WTC11 (cell line): Measurements from ENCODE around the gene TMEM92. TPM values are rescaled to one million over a fixed set of nuclear protein-coding genes. Genes with fewer than 3 reads are reported as not detected.

Source experiments
- ATAC-seq: fragments of 200-7000 bp; cut with Tn5 transposase; 2 replicates; pipeline ENCODE4 v1.10.0; 2021; ENCODE audit warnings: mild to moderate bottlenecking, moderate library complexity
- CTCF ChIA-PET: fragments of 300-600 bp; sonication (Branson Sonifier 250); formaldehyde crosslinking; loops from one replicate; lab custom pipeline; 2021; ENCODE audit warnings: antibody characterized with exemption; lab: Charles Lee
- POLR2A ChIA-PET: fragments of 350-600 bp; sonication (Branson Sonifier 250); formaldehyde crosslinking; loops from one replicate; lab custom pipeline; 2021; ENCODE audit warnings: antibody characterized with exemption; lab: Charles Lee
- DNase-seq: peaks from one replicate; pipeline ENCODE4 v3.0.0; 2021; ENCODE audit warnings: low spot score
- H3K27ac Mint-ChIP-seq: 2 replicates; pipeline ENCODE4 v1.8.0; 2021; ENCODE audit warnings: mixed read lengths
- H3K27me3 Mint-ChIP-seq: 2 replicates; pipeline ENCODE4 v1.8.0; 2021; ENCODE audit warnings: low read depth, mild to moderate bottlenecking, moderate library complexity, mixed read lengths
- H3K36me3 Mint-ChIP-seq: 2 replicates; pipeline ENCODE4 v1.8.0; 2021; ENCODE audit warnings: mixed read lengths
- H3K4me1 Mint-ChIP-seq: 2 replicates; pipeline ENCODE4 v1.8.0; 2022; ENCODE audit warnings: mixed read lengths
- H3K4me3 Mint-ChIP-seq: 2 replicates; pipeline ENCODE4 v1.8.0; 2021; ENCODE audit warnings: mild to moderate bottlenecking, moderate library complexity, mixed read lengths
- H3K9me3 Mint-ChIP-seq: 2 replicates; pipeline ENCODE4 v1.8.0; 2021; ENCODE audit warnings: mixed read lengths
- GABPB1 ChIP-seq: sonication (generic); formaldehyde crosslinking; IDR thresholded peaks from 2 replicates; pipeline ENCODE4 v1.8.1; 2023; ENCODE audit warnings: mild to moderate bottlenecking, missing genetic modification reagents
- NFATC4 ChIP-seq: fragments of 250-450 bp; sonication (Bioruptor Pico); IDR thresholded peaks from 2 replicates; pipeline ENCODE4 v1.9.0; 2021; ENCODE audit warnings: mild to moderate bottlenecking
- SMAD4 ChIP-seq: sonication (generic); formaldehyde crosslinking; IDR thresholded peaks from 2 replicates; pipeline ENCODE4 v1.8.0; 2022; ENCODE audit warnings: mild to moderate bottlenecking, missing genetic modification reagents
- TEAD1 ChIP-seq: sonication (generic); formaldehyde crosslinking; IDR thresholded peaks from 2 replicates; pipeline ENCODE4 v1.8.0; 2022; ENCODE audit warnings: mild to moderate bottlenecking, missing genetic modification reagents
- ZNF121 ChIP-seq: sonication (generic); formaldehyde crosslinking; IDR thresholded peaks from 2 replicates; pipeline ENCODE4 v1.8.0; 2023; ENCODE audit warnings: missing genetic modification reagents
- total RNA-seq: library from RNA; stranded (reverse); gene quantifications from 3 replicates; pipeline ENCODE4 v1.2.3, GENCODE V29; 2021
- TF ChIP-seq, protein P1 (sequence below): sonication (generic); formaldehyde crosslinking; IDR thresholded peaks from 2 replicates; pipeline ENCODE4 v1.8.0; 2023; ENCODE audit warnings: missing genetic modification reagents
- TF ChIP-seq, protein P2 (sequence below): sonication (generic); formaldehyde crosslinking; IDR thresholded peaks from 2 replicates; pipeline ENCODE4 v1.8.1; 2022; ENCODE audit warnings: low read depth, mild to moderate bottlenecking, moderate library complexity, missing genetic modification reagents, borderline replicate concordance
- TF ChIP-seq, protein P3 (sequence below): sonication (generic); formaldehyde crosslinking; IDR thresholded peaks from 2 replicates; pipeline ENCODE4 v1.8.1; 2023; ENCODE audit warnings: mild to moderate bottlenecking, missing genetic modification reagents, moderate library complexity
- TF ChIP-seq, protein P4 (sequence below): sonication (generic); formaldehyde crosslinking; conservative IDR thresholded peaks from 2 replicates; pipeline ENCODE4 v1.8.1; 2023; ENCODE audit warnings: mild to moderate bottlenecking, low read depth, missing genetic modification reagents, moderate library complexity
- TF ChIP-seq, protein P5 (sequence below): sonication (generic); formaldehyde crosslinking; IDR thresholded peaks from 2 replicates; pipeline ENCODE4 v1.8.1; 2022; ENCODE audit warnings: mild to moderate bottlenecking, moderate library complexity, missing genetic modification reagents
- TF ChIP-seq, protein P6 (sequence below): sonication (generic); formaldehyde crosslinking; IDR thresholded peaks from 2 replicates; pipeline ENCODE4 v1.8.1; 2023; ENCODE audit warnings: mild to moderate bottlenecking, missing genetic modification reagents, borderline replicate concordance

The TMEM92 gene
- total RNA-seq, 1 experiment from 2014 or later = 9.8 TPM

DNA sequence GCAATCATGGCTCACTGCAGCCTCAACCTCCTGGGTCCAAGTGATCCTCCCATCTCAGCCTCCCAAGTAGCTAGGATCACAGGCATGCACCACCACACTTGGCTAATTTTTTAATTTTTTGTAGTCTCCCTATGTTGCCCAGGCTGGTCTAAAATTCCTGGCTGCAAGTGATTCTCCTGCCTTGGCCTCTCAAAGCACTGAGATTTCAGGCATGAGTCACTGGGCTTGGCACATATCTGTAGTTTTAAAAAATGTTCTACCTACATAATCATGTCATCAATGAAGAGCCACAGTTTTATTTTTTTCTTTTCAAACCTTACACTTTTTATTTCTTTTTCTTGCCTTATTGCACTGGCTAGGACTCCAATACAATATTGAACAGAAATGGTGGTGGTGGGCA is 39.7 kb upstream of the TMEM92 start:
- H3K36me3 Mint-ChIP-seq = peaks cover 2% of the 10 kb centered on the region; the same call in 1 of the 2 replicates
- no peak overlapping the region for H3K4me3 Mint-ChIP-seq
- H3K27me3 Mint-ChIP-seq = peaks cover 30% of the 10 kb centered on the region
- ATAC-seq = no peak
- no peak overlapping the region for H3K27ac Mint-ChIP-seq
- ChIA-PET POLR2A (no interaction called here), CTCF (no interaction called here)
- TF ChIP-seq, protein P1, sequence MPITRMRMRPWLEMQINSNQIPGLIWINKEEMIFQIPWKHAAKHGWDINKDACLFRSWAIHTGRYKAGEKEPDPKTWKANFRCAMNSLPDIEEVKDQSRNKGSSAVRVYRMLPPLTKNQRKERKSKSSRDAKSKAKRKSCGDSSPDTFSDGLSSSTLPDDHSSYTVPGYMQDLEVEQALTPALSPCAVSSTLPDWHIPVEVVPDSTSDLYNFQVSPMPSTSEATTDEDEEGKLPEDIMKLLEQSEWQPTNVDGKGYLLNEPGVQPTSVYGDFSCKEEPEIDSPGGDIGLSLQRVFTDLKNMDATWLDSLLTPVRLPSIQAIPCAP (CRISPR knock-in tag) = no peak
- TF ChIP-seq, protein P2, sequence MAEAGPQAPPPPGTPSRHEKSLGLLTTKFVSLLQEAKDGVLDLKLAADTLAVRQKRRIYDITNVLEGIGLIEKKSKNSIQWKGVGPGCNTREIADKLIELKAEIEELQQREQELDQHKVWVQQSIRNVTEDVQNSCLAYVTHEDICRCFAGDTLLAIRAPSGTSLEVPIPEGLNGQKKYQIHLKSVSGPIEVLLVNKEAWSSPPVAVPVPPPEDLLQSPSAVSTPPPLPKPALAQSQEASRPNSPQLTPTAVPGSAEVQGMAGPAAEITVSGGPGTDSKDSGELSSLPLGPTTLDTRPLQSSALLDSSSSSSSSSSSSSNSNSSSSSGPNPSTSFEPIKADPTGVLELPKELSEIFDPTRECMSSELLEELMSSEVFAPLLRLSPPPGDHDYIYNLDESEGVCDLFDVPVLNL (CRISPR knock-in tag) = no peak
- H3K4me1 Mint-ChIP-seq = no peaks in the 10 kb centered on the region
- no peak for DNase-seq
- peaks cover 25% of the 10 kb centered on the region for H3K9me3 Mint-ChIP-seq

DNA sequence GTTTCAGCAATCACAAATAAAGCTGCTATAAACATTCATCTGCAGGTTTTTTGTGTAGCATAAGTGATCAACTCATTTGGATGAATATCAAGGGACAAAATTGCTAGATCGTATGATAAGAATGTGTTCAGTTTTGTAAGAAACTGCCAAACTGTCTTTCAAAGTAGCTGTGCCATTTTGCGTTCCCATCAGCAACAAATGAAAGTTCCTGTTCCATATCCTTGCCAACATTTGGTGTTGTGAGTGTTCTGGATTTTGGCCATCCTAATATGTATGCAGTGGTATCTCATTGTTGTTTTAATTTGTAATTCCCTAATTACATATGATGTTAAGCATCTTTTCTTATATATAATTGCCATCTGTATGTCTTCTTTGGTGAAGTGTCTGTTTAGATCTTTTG is 36.4 kb upstream of the TMEM92 start:
- ChIA-PET POLR2A (no interaction called here), CTCF (interaction anchor here (0.7 kb wide), 1 partner anchor 37 kb away, joined by 3 read pairs; the partner anchor contains the start of gene TMEM92)
- Mint-ChIP-seq H3K9me3 (peaks cover 22% of the 10 kb centered on the region), H3K4me3 (no peak overlapping the region), H3K27ac (no peak overlapping the region), H3K4me1 (no peaks in the 10 kb centered on the region), H3K27me3 (peaks cover 17% of the 10 kb centered on the region)
- ATAC-seq = no peak
- TF ChIP-seq, protein P3, sequence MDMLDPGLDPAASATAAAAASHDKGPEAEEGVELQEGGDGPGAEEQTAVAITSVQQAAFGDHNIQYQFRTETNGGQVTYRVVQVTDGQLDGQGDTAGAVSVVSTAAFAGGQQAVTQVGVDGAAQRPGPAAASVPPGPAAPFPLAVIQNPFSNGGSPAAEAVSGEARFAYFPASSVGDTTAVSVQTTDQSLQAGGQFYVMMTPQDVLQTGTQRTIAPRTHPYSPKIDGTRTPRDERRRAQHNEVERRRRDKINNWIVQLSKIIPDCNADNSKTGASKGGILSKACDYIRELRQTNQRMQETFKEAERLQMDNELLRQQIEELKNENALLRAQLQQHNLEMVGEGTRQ (CRISPR knock-in tag) = no peak
- TF ChIP-seq, protein P4, sequence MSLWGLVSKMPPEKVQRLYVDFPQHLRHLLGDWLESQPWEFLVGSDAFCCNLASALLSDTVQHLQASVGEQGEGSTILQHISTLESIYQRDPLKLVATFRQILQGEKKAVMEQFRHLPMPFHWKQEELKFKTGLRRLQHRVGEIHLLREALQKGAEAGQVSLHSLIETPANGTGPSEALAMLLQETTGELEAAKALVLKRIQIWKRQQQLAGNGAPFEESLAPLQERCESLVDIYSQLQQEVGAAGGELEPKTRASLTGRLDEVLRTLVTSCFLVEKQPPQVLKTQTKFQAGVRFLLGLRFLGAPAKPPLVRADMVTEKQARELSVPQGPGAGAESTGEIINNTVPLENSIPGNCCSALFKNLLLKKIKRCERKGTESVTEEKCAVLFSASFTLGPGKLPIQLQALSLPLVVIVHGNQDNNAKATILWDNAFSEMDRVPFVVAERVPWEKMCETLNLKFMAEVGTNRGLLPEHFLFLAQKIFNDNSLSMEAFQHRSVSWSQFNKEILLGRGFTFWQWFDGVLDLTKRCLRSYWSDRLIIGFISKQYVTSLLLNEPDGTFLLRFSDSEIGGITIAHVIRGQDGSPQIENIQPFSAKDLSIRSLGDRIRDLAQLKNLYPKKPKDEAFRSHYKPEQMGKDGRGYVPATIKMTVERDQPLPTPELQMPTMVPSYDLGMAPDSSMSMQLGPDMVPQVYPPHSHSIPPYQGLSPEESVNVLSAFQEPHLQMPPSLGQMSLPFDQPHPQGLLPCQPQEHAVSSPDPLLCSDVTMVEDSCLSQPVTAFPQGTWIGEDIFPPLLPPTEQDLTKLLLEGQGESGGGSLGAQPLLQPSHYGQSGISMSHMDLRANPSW (CRISPR knock-in tag) = no peak
- TF ChIP-seq SMAD4 (CRISPR knock-in tag) (no peak), ZNF121 (no peak), TEAD1 (CRISPR knock-in tag) (no peak), GABPB1 (CRISPR knock-in tag) (no peak), NFATC4 (no peak)
- TF ChIP-seq, protein P1 (CRISPR knock-in tag) = no peak
- TF ChIP-seq, protein P5, sequence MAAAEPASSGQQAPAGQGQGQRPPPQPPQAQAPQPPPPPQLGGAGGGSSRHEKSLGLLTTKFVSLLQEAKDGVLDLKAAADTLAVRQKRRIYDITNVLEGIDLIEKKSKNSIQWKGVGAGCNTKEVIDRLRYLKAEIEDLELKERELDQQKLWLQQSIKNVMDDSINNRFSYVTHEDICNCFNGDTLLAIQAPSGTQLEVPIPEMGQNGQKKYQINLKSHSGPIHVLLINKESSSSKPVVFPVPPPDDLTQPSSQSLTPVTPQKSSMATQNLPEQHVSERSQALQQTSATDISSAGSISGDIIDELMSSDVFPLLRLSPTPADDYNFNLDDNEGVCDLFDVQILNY (CRISPR knock-in tag) = no peak
- TF ChIP-seq, protein P6, sequence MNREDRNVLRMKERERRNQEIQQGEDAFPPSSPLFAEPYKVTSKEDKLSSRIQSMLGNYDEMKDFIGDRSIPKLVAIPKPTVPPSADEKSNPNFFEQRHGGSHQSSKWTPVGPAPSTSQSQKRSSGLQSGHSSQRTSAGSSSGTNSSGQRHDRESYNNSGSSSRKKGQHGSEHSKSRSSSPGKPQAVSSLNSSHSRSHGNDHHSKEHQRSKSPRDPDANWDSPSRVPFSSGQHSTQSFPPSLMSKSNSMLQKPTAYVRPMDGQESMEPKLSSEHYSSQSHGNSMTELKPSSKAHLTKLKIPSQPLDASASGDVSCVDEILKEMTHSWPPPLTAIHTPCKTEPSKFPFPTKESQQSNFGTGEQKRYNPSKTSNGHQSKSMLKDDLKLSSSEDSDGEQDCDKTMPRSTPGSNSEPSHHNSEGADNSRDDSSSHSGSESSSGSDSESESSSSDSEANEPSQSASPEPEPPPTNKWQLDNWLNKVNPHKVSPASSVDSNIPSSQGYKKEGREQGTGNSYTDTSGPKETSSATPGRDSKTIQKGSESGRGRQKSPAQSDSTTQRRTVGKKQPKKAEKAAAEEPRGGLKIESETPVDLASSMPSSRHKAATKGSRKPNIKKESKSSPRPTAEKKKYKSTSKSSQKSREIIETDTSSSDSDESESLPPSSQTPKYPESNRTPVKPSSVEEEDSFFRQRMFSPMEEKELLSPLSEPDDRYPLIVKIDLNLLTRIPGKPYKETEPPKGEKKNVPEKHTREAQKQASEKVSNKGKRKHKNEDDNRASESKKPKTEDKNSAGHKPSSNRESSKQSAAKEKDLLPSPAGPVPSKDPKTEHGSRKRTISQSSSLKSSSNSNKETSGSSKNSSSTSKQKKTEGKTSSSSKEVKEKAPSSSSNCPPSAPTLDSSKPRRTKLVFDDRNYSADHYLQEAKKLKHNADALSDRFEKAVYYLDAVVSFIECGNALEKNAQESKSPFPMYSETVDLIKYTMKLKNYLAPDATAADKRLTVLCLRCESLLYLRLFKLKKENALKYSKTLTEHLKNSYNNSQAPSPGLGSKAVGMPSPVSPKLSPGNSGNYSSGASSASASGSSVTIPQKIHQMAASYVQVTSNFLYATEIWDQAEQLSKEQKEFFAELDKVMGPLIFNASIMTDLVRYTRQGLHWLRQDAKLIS (CRISPR knock-in tag) = no peak
- TF ChIP-seq, all 79 proteins: peak for 0
- H3K36me3 Mint-ChIP-seq = peaks cover 2% of the 10 kb centered on the region; the same call in 1 of the 2 replicates
- no peak for DNase-seq
